GM12878 (cell line): ENCODE data around the gene NCBP3. TPM values are rescaled to one million over a fixed set of nuclear protein-coding genes. Genes with fewer than 3 reads are reported as not detected.

Source experiments
- ATAC-seq: fragments of 200-7000 bp; cut with Tn5 transposase; 3 replicates; pipeline ENCODE4 v1.9.1; 2020; ENCODE audit warnings: mild to moderate bottlenecking, moderate library complexity
- BruUV-seq: library from RNA; stranded (reverse); fragments of 400-500 nt; replicated peaks from 2 replicates; lab custom pipeline; 2021; lab: Mats Ljungman, UMichigan
- CTCF ChIA-PET: fragments of 300-600 bp; sonication (Branson Sonifier 250); formaldehyde crosslinking; extraction: SDS; loops from one replicate; lab custom pipeline; 2021; ENCODE audit warnings: inconsistent platforms; lab: Yijun Ruan, JAX
- POLR2A ChIA-PET: fragments of 350-600 bp; formaldehyde crosslinking; extraction: SDS; loops from one replicate; lab custom pipeline; 2021; ENCODE audit warnings: inconsistent platforms; lab: Charles Lee
- RAD21 ChIA-PET: fragments of 300-600 bp; sonication (Branson Sonifier 250); formaldehyde crosslinking; loops from one replicate; lab custom pipeline; 2023; ENCODE audit warnings: antibody characterized with exemption; ENCODE audit not compliant: unreplicated experiment; lab: Charles Lee
- SMC1A ChIA-PET: fragments of 300-600 bp; sonication (Branson Sonifier 250); formaldehyde crosslinking; loops from one replicate; lab custom pipeline; 2023; ENCODE audit not compliant: unreplicated experiment, uncharacterized antibody; lab: Charles Lee
- DNase-seq: peaks from one replicate; pipeline ENCODE4 v3.0.0-alpha.2; 2011; ENCODE audit warnings: low read depth, low spot score
- FAIRE-seq: peaks from 3 replicates; lab custom pipeline; 2011; peaks lifted over from hg19 to GRCh38; lab: Jason Lieb, UNC
- H2AFZ ChIP-seq: 2 replicates; pipeline ENCODE4 v1.6.0; 2011; ENCODE audit warnings: low read depth, low read length, control low read depth; ENCODE audit not compliant: control insufficient read depth
- H3K27ac ChIP-seq: 2 replicates; pipeline ENCODE4 v1.5.1; 2011; ENCODE audit warnings: control low read depth; ENCODE audit not compliant: control insufficient read depth, insufficient read depth
- H3K27me3 ChIP-seq, 2 experiments: replicated peaks in 1 of 2; 2 replicates each; pipeline versions ENCODE4 v1.6.0 to v1.6.1; 2011; ENCODE audit warnings: low read length in 1 of 2; ENCODE audit not compliant: control insufficient read depth in 2 of 2, insufficient read depth in 2 of 2
- H3K36me3 ChIP-seq, 2 experiments: 2 replicates each; pipeline ENCODE4 v1.5.1; 2011; ENCODE audit warnings: low read length in 1 of 2; ENCODE audit not compliant: control insufficient read depth in 2 of 2, insufficient read depth in 2 of 2
- H3K4me1 ChIP-seq: 2 replicates; pipeline ENCODE4 v1.6.1; 2011; ENCODE audit warnings: mild to moderate bottlenecking, low read length, moderate library complexity, mixed read lengths; ENCODE audit not compliant: control insufficient read depth, insufficient read depth
- H3K4me2 ChIP-seq: 2 replicates; pipeline ENCODE4 v1.6.0; 2011; ENCODE audit warnings: control low read depth; ENCODE audit not compliant: control insufficient read depth, insufficient read depth
- H3K4me3 ChIP-seq: fragments of 200-600 bp; sonication (generic); 2 replicates; pipeline ENCODE4 v1.5.1; 2016
- H3K79me2 ChIP-seq: 2 replicates; pipeline ENCODE4 v1.6.0; 2011; ENCODE audit warnings: low read length; ENCODE audit not compliant: control insufficient read depth, insufficient read depth
- H3K9ac ChIP-seq: 2 replicates; pipeline ENCODE4 v1.8.0; 2011; ENCODE audit warnings: low read length, control low read depth, mixed read lengths; ENCODE audit not compliant: control insufficient read depth, insufficient read depth
- H3K9me3 ChIP-seq: replicated peaks from 3 replicates; pipeline ENCODE4 v1.5.1; 2011; ENCODE audit warnings: mild to moderate bottlenecking, low read length; ENCODE audit not compliant: control insufficient read depth, insufficient read depth
- H4K20me1 ChIP-seq: 2 replicates; pipeline ENCODE4 v1.6.0; 2011; ENCODE audit not compliant: control insufficient read depth, insufficient read depth
- EED ChIP-seq: sonication (generic); IDR thresholded peaks from 2 replicates; pipeline ENCODE4 v1.6.1; 2016; ENCODE audit warnings: antibody characterized with exemption, low read depth
- IKZF1 ChIP-seq: fragments of 450-650 bp; conservative IDR thresholded peaks from 2 replicates; pipeline ENCODE4 v1.6.1; 2017; ENCODE audit warnings: antibody characterized with exemption, mild to moderate bottlenecking
- NFIC ChIP-seq: IDR thresholded peaks from 2 replicates; pipeline ENCODE4 v1.6.1; 2012; ENCODE audit warnings: low read depth, mild to moderate bottlenecking, inconsistent platforms, low read length, moderate library complexity
- NFYA ChIP-seq: IDR thresholded peaks from 2 replicates; pipeline ENCODE4 v1.6.1; 2011; ENCODE audit warnings: low read depth, mild to moderate bottlenecking, low read length, improper control_type of control experiment, borderline replicate concordance
- RELB ChIP-seq: fragments of 450-650 bp; IDR thresholded peaks from 2 replicates; pipeline ENCODE4 v1.6.1; 2017; ENCODE audit warnings: low read depth, mild to moderate bottlenecking, moderate library complexity
- RFX5 ChIP-seq: IDR thresholded peaks from 2 replicates; pipeline ENCODE4 v1.6.1; 2011; ENCODE audit warnings: low read depth, low read length, improper control_type of control experiment
- RUNX3 ChIP-seq: IDR thresholded peaks from 2 replicates; pipeline ENCODE4 v1.6.1; 2012; ENCODE audit warnings: low read length, inconsistent platforms
- SMARCA5 ChIP-seq: fragments of 450-650 bp; IDR thresholded peaks from 2 replicates; pipeline ENCODE4 v1.6.1; 2017; ENCODE audit warnings: mild to moderate bottlenecking
- ZNF622 ChIP-seq: fragments of 450-650 bp; IDR thresholded peaks from 2 replicates; pipeline ENCODE4 v1.6.1; 2017; ENCODE audit warnings: mild to moderate bottlenecking, inconsistent platforms
- WGBS: methylation state at CpG from one replicate; pipeline ENCODE4 v1.1.6; 2016; ENCODE audit warnings: low lambda C conversion rate; ENCODE audit not compliant: insufficient replicate concordance, insufficient coverage; ENCODE audit errors: missing lambda C conversion rate; 5-methylcytosine and 5-hydroxymethylcytosine counted together
- in situ Hi-C: fragments of 300-500 bp; cut with MboI; formaldehyde crosslinking; loops from 9 replicates; pipeline ENCODE4 v1.14.3; 2018; ENCODE audit warnings: mixed read lengths
- intact Hi-C: fragments of 100-400 bp; cut with micrococcal nuclease; formaldehyde crosslinking; loops from one replicate; pipeline ENCODE4 v1.14.2; 2022; ENCODE audit not compliant: unreplicated experiment
- polyA plus RNA-seq, 11 experiments: library from polyadenylated mRNA; depleted of rRNA in 4 of 11; unstranded in 6 of 11; stranded (reverse) in 5 of 11; fragments of >200 nt; fragmentation: Nextera tagmentation in 4 of 11; fragmentation: Illumina TruSeq in 1 of 11; extraction: Ambion mirVana in 4 of 11; extraction: Trizol in 1 of 11; gene quantifications; 1 replicate in 1 of 11; 2 replicates in 10 of 11; pipeline versions ENCODE4 v1.2.1 to v1.2.3, GENCODE V29; 2011 to 2016; ENCODE audit warnings: inconsistent platforms in 2 of 11, missing spikeins in 2 of 11, low read depth in 1 of 11
- total RNA-seq, 4 experiments: library from RNA; depleted of rRNA in 3 of 4; stranded (reverse); fragments of >200 nt in 3 of 4; fragmentation: Illumina TruSeq in 1 of 4; extraction: Trizol in 1 of 4; gene quantifications; 2 replicates each; pipeline versions ENCODE4 v1.2.1 to v1.2.3, GENCODE V29; 2013 to 2021
- TF ChIP-seq, protein P1 (sequence below): fragments of 450-650 bp; IDR thresholded peaks from 2 replicates; pipeline ENCODE4 v1.6.1; 2017; ENCODE audit warnings: mild to moderate bottlenecking, moderate library complexity
- TF ChIP-seq, protein P2 (sequence below): fragments of 450-650 bp; IDR thresholded peaks from 2 replicates; pipeline ENCODE4 v1.6.1; 2014; ENCODE audit warnings: mild to moderate bottlenecking
- TF ChIP-seq, protein P3 (sequence below): IDR thresholded peaks from 2 replicates; pipeline ENCODE4 v1.6.1; 2011; ENCODE audit warnings: borderline replicate concordance, low read depth, mild to moderate bottlenecking, moderate library complexity, mixed read lengths, low read length; ENCODE audit not compliant: insufficient read depth; ENCODE audit errors: extremely low read length

Gene NCBP3
- total and polyA plus RNA-seq, 10 of the 15 experiments (the other 5 are each of a cell fraction or from before 2014, with no cell fraction given) = 5.2 to 32.0 (median 23.2) TPM

GRCh38 chr17:3895354-3895753 lies 49.3 kb upstream of the NCBP3 start:
- WGBS = 92% methylated on average over 3 of the region's 3 CpGs

More at GRCh38 chr17:3895354-3895753, 49.3 kb upstream of the NCBP3 start:
- no peak for TF ChIP-seq RUNX3
- no peak for TF ChIP-seq SMARCA5
- TF ChIP-seq, protein P1, sequence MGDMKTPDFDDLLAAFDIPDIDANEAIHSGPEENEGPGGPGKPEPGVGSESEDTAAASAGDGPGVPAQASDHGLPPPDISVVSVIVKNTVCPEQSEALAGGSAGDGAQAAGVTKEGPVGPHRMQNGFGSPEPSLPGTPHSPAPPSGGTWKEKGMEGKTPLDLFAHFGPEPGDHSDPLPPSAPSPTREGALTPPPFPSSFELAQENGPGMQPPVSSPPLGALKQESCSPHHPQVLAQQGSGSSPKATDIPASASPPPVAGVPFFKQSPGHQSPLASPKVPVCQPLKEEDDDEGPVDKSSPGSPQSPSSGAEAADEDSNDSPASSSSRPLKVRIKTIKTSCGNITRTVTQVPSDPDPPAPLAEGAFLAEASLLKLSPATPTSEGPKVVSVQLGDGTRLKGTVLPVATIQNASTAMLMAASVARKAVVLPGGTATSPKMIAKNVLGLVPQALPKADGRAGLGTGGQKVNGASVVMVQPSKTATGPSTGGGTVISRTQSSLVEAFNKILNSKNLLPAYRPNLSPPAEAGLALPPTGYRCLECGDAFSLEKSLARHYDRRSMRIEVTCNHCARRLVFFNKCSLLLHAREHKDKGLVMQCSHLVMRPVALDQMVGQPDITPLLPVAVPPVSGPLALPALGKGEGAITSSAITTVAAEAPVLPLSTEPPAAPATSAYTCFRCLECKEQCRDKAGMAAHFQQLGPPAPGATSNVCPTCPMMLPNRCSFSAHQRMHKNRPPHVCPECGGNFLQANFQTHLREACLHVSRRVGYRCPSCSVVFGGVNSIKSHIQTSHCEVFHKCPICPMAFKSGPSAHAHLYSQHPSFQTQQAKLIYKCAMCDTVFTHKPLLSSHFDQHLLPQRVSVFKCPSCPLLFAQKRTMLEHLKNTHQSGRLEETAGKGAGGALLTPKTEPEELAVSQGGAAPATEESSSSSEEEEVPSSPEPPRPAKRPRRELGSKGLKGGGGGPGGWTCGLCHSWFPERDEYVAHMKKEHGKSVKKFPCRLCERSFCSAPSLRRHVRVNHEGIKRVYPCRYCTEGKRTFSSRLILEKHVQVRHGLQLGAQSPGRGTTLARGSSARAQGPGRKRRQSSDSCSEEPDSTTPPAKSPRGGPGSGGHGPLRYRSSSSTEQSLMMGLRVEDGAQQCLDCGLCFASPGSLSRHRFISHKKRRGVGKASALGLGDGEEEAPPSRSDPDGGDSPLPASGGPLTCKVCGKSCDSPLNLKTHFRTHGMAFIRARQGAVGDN = no peak
- TF ChIP-seq, protein P2, sequence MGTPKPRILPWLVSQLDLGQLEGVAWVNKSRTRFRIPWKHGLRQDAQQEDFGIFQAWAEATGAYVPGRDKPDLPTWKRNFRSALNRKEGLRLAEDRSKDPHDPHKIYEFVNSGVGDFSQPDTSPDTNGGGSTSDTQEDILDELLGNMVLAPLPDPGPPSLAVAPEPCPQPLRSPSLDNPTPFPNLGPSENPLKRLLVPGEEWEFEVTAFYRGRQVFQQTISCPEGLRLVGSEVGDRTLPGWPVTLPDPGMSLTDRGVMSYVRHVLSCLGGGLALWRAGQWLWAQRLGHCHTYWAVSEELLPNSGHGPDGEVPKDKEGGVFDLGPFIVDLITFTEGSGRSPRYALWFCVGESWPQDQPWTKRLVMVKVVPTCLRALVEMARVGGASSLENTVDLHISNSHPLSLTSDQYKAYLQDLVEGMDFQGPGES = no peak
- TF ChIP-seq RFX5 = no peak
- TF ChIP-seq, protein P3, sequence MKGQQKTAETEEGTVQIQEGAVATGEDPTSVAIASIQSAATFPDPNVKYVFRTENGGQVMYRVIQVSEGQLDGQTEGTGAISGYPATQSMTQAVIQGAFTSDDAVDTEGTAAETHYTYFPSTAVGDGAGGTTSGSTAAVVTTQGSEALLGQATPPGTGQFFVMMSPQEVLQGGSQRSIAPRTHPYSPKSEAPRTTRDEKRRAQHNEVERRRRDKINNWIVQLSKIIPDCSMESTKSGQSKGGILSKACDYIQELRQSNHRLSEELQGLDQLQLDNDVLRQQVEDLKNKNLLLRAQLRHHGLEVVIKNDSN = no peak
- no peak for TF ChIP-seq RELB
- no peak for TF ChIP-seq NFYA
- no peak for TF ChIP-seq EED
- no peak for TF ChIP-seq NFIC
- TF ChIP-seq IKZF1 = no peak
- no peak for TF ChIP-seq ZNF622
- ATAC-seq (no peak), DNase-seq (no peak), FAIRE-seq (no peak)
- in situ Hi-C loops (no loop called here), intact Hi-C loops (no loop called here)
- Histone ChIP-seq H3K27me3 (peaks cover 0 to 2% of the 10 kb centered on the region in 2 experiments; a peak in 1 of 4 replicates), H2AFZ (no peak overlapping the region), H3K4me3 (no peak overlapping the region), H3K79me2 (no peaks in the 10 kb centered on the region), H3K27ac (no peak overlapping the region), H3K36me3 (no peaks in the 10 kb centered on the region), H3K9ac (no peak overlapping the region), H3K4me1 (peaks cover 3% of the 10 kb centered on the region), H4K20me1 (no peaks in the 10 kb centered on the region), H3K9me3 (no peaks in the 10 kb centered on the region), H3K4me2 (no peak overlapping the region)
- BruUV-seq = no TSS peak
- ChIA-PET RAD21 (no interaction called here), CTCF (interaction anchor here (1.0 to 1.8 kb wide), 2 partner anchors 10 to 180 kb away, joined by 3 to 7 read pairs; no protein-coding TSS in a partner anchor), SMC1A (interaction anchor here (1.6 kb wide), 1 partner anchor 17 kb away, joined by 4 read pairs; no protein-coding TSS in a partner anchor), POLR2A (no interaction called here)
